Right lobe of liver (tissue), 4 donors: ENCODE results near the gene CFAP53.

Source experiments
- CTCF ChIP-seq, 4 donors: fragments of 200-600 bp in 3 of 4; fragments of 450-650 bp in 1 of 4; IDR thresholded peaks; one replicate each; pipeline versions ENCODE4 v1.5.1 to v1.8.0; 2016 to 2022; ENCODE audit warnings: antibody characterized with exemption in 4 of 4, mild to moderate bottlenecking in 2 of 4
- POLR2A ChIP-seq: fragments of 450-650 bp; IDR thresholded peaks from one replicate; pipeline ENCODE4 v1.6.1; 2017; ENCODE audit warnings: antibody characterized with exemption, mild to moderate bottlenecking
- donor health status: DM: no; HTN: no; CAD: no.
- donor health status: DM: no; HTN: no; CAD: no.
- donor health status: DM: no; HTN: yes; CAD: no.

DNA sequence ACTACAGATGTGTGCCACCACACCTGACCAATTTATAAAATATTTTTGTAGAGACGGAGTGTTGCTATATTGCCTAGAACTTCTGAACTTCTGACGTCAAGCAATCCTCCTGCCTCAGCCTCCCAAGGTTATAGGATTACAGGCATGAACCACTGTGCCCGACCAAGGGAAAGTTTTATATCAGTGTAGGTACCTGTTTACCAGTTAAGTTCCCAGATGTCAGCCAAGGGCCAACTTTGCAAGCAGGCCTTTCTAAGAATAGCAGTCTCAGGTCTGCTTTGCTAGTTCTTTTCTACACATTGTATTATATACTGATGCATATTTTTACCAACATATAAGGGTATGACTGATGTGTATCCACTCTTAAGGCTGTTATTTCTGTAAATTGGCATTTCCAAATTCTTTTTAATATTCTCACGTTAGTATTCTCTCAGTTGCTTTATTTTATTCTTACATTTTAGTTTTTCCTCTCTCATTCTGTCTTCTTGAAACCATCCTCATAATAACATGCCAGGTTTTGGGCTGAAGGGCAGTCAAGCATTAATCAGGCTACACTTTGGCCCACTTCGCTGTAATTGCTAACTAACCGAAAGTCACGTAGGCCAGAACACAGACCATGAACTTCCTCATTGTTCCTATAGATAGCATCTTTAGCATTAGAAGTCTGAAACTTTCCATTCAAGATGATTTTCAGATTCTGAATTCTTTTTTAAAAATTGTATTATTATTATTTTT, 46.2 kb upstream of the CFAP53 start:
- TF ChIP-seq CTCF (IDR thresholded peaks at IDR 0.05) (no peak), POLR2A (no peak)
